Measurements from ENCODE around the gene CCL2. TPM values are rescaled to one million over a fixed set of nuclear protein-coding genes. Genes with fewer than 3 reads are reported as not detected.

Gene CCL2
- total and polyA plus RNA-seq, 2 experiments from 2014 or later: 1.5 to 18.5 TPM

DNA sequence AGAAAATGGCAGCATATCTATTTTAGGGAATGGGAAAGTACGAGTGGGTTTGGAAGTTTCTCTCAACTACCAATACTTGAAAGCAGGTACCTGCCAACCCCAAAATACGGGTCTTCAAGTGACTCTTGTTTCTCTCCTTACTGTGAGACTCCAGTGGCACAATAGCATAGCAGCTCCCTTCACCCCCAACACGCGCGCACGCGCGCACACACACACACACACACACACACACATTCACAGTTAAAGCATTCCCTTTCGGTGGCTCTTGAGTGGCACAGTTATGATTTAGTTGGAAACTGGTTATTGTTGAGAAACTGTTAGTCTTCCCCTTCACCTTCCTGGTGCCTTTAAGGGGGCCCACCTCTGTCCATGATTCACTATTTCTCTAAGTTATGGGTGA is 30.0 kb upstream of the CCL2 start (continued):
- TF ChIP-seq, protein P1, sequence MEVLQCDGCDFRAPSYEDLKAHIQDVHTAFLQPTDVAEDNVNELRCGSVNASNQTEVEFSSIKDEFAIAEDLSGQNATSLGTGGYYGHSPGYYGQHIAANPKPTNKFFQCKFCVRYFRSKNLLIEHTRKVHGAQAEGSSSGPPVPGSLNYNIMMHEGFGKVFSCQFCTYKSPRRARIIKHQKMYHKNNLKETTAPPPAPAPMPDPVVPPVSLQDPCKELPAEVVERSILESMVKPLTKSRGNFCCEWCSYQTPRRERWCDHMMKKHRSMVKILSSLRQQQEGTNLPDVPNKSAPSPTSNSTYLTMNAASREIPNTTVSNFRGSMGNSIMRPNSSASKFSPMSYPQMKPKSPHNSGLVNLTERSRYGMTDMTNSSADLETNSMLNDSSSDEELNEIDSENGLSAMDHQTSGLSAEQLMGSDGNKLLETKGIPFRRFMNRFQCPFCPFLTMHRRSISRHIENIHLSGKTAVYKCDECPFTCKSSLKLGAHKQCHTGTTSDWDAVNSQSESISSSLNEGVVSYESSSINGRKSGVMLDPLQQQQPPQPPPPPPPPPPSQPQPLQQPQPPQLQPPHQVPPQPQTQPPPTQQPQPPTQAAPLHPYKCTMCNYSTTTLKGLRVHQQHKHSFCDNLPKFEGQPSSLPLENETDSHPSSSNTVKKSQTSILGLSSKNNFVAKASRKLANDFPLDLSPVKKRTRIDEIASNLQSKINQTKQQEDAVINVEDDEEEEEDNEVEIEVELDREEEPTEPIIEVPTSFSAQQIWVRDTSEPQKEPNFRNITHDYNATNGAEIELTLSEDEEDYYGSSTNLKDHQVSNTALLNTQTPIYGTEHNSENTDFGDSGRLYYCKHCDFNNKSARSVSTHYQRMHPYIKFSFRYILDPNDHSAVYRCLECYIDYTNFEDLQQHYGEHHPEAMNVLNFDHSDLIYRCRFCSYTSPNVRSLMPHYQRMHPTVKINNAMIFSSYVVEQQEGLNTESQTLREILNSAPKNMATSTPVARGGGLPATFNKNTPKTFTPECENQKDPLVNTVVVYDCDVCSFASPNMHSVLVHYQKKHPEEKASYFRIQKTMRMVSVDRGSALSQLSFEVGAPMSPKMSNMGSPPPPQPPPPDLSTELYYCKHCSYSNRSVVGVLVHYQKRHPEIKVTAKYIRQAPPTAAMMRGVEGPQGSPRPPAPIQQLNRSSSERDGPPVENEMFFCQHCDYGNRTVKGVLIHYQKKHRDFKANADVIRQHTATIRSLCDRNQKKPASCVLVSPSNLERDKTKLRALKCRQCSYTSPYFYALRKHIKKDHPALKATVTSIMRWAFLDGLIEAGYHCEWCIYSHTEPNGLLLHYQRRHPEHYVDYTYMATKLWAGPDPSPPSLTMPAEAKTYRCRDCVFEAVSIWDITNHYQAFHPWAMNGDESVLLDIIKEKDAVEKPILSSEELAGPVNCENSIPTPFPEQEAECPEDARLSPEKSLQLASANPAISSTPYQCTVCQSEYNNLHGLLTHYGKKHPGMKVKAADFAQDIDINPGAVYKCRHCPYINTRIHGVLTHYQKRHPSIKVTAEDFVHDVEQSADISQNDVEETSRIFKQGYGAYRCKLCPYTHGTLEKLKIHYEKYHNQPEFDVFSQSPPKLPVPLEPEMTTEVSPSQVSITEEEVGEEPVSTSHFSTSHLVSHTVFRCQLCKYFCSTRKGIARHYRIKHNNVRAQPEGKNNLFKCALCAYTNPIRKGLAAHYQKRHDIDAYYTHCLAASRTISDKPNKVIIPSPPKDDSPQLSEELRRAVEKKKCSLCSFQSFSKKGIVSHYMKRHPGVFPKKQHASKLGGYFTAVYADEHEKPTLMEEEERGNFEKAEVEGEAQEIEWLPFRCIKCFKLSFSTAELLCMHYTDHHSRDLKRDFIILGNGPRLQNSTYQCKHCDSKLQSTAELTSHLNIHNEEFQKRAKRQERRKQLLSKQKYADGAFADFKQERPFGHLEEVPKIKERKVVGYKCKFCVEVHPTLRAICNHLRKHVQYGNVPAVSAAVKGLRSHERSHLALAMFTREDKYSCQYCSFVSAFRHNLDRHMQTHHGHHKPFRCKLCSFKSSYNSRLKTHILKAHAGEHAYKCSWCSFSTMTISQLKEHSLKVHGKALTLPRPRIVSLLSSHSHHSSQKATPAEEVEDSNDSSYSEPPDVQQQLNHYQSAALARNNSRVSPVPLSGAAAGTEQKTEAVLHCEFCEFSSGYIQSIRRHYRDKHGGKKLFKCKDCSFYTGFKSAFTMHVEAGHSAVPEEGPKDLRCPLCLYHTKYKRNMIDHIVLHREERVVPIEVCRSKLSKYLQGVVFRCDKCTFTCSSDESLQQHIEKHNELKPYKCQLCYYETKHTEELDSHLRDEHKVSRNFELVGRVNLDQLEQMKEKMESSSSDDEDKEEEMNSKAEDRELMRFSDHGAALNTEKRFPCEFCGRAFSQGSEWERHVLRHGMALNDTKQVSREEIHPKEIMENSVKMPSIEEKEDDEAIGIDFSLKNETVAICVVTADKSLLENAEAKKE (CRISPR knock-in tag; IDR thresholded peaks at IDR 0.05): no peak
- TF ChIP-seq ZNF114 (CRISPR knock-in tag; IDR thresholded peaks at IDR 0.05) (no peak), JUNB (IDR thresholded peaks at IDR 0.05; ENCODE audit: unreplicated experiment) (no peak)

DNA sequence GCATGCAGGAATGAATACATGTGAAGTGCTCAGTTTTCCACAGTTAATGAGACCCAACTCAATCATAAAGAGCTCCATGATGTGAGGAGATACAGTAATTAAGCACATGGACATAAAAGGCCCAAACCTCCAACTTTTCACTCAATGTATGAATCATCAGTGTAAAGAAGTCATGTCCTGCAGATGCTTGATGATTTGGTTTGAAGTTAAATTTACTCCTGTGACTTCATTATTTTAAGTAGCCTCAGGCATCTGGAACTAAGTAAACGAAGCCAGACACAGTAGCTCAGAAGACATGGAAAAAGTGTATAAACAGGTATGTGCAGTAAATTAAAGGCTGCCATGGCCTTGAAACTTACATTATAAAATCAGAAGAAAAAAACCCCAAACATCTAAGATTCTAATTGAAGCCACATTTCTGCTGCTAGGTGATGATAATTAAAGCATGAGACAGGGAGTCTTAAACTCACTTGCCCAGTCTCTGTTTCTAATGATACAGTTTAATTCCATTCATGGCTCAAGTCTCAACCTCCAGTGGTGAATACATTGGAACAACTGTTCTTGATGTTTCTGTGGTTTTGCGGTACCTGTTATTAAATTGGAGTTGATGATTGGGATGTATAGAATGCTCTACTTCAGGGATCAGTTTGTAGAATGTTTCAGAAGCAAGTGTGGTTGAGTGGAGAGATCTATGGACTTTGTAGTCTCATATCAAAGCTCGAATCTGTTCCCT is 28.9 kb upstream of the CCL2 start:
- Mint-ChIP-seq H3K27me3 (ENCODE audit: insufficient read depth, low read depth, poor library complexity) (peaks cover 1% of the 10 kb centered on the region), H3K4me1 (peaks cover 8% of the 10 kb centered on the region), H3K4me3 (no peak overlapping the region), H3K9me3 (peaks cover 24% of the 10 kb centered on the region), H3K36me3 (ENCODE audit: low read depth) (peaks cover 9% of the 10 kb centered on the region; the same call in 2 of the 3 replicates), H3K27ac (no peak overlapping the region)
- Histone ChIP-seq H3F3A (replicated peaks; ENCODE audit: low read depth) (no peaks in the 10 kb centered on the region), H2AFZ (no peak overlapping the region), H3K4me1 (ENCODE audit: insufficient read depth) (peaks cover 8% of the 10 kb centered on the region; the same call in 1 of the 2 replicates), H3K4me2 (no peak overlapping the region), H3K79me2 (replicated peaks; ENCODE audit: insufficient read depth) (no peaks in the 10 kb centered on the region), H3K4me3 (no peak overlapping the region), H4K20me1 (replicated peaks; ENCODE audit: insufficient read depth) (no peaks in the 10 kb centered on the region), H3K36me3 (ENCODE audit: insufficient read depth) (peaks cover 4% of the 10 kb centered on the region; the same call in 1 of the 2 replicates), H3K9me2 (ENCODE audit: insufficient read depth) (peaks cover 19% of the 10 kb centered on the region; the same call in 1 of the 2 replicates), H3K27me3 (ENCODE audit: insufficient read depth) (no peaks in the 10 kb centered on the region), H3K27ac (ENCODE audit: low read depth) (no peak overlapping the region)
- ATAC-seq (no peak), DNase-seq (ENCODE audit: low spot score) (no peak)
- TF ChIP-seq EZH2phosphoT487 (IDR thresholded peaks at IDR 0.05; ENCODE audit: unreplicated experiment): no peak
- no peak for TF ChIP-seq STAT1 (IDR thresholded peaks at IDR 0.05; ENCODE audit: unreplicated experiment)
- TF ChIP-seq ZNF331 (CRISPR knock-in tag; IDR thresholded peaks at IDR 0.05; ENCODE audit: low read depth): no peak
- TF ChIP-seq POLR2AphosphoS5 (IDR thresholded peaks at IDR 0.05; ENCODE audit: low read depth): no peak
- TF ChIP-seq, protein P2, sequence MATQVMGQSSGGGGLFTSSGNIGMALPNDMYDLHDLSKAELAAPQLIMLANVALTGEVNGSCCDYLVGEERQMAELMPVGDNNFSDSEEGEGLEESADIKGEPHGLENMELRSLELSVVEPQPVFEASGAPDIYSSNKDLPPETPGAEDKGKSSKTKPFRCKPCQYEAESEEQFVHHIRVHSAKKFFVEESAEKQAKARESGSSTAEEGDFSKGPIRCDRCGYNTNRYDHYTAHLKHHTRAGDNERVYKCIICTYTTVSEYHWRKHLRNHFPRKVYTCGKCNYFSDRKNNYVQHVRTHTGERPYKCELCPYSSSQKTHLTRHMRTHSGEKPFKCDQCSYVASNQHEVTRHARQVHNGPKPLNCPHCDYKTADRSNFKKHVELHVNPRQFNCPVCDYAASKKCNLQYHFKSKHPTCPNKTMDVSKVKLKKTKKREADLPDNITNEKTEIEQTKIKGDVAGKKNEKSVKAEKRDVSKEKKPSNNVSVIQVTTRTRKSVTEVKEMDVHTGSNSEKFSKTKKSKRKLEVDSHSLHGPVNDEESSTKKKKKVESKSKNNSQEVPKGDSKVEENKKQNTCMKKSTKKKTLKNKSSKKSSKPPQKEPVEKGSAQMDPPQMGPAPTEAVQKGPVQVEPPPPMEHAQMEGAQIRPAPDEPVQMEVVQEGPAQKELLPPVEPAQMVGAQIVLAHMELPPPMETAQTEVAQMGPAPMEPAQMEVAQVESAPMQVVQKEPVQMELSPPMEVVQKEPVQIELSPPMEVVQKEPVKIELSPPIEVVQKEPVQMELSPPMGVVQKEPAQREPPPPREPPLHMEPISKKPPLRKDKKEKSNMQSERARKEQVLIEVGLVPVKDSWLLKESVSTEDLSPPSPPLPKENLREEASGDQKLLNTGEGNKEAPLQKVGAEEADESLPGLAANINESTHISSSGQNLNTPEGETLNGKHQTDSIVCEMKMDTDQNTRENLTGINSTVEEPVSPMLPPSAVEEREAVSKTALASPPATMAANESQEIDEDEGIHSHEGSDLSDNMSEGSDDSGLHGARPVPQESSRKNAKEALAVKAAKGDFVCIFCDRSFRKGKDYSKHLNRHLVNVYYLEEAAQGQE (IDR thresholded peaks at IDR 0.05; ENCODE audit: unreplicated experiment): no peak
- TF ChIP-seq JUNB (IDR thresholded peaks at IDR 0.05; ENCODE audit: unreplicated experiment): no peak
- TF ChIP-seq, protein P3, sequence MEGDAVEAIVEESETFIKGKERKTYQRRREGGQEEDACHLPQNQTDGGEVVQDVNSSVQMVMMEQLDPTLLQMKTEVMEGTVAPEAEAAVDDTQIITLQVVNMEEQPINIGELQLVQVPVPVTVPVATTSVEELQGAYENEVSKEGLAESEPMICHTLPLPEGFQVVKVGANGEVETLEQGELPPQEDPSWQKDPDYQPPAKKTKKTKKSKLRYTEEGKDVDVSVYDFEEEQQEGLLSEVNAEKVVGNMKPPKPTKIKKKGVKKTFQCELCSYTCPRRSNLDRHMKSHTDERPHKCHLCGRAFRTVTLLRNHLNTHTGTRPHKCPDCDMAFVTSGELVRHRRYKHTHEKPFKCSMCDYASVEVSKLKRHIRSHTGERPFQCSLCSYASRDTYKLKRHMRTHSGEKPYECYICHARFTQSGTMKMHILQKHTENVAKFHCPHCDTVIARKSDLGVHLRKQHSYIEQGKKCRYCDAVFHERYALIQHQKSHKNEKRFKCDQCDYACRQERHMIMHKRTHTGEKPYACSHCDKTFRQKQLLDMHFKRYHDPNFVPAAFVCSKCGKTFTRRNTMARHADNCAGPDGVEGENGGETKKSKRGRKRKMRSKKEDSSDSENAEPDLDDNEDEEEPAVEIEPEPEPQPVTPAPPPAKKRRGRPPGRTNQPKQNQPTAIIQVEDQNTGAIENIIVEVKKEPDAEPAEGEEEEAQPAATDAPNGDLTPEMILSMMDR (conservative IDR thresholded peaks at IDR 0.05; ENCODE audit: low read depth in 2 of 2): no peak
- TF ChIP-seq EZH2 (IDR thresholded peaks at IDR 0.05; ENCODE audit: low read depth, unreplicated experiment): no peak
- TF ChIP-seq, protein P4, sequence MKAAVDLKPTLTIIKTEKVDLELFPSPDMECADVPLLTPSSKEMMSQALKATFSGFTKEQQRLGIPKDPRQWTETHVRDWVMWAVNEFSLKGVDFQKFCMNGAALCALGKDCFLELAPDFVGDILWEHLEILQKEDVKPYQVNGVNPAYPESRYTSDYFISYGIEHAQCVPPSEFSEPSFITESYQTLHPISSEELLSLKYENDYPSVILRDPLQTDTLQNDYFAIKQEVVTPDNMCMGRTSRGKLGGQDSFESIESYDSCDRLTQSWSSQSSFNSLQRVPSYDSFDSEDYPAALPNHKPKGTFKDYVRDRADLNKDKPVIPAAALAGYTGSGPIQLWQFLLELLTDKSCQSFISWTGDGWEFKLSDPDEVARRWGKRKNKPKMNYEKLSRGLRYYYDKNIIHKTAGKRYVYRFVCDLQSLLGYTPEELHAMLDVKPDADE (IDR thresholded peaks at IDR 0.05): no peak
- no peak for TF ChIP-seq ZNF114 (CRISPR knock-in tag; IDR thresholded peaks at IDR 0.05)
- TF ChIP-seq CREB1 (CRISPR knock-in tag; IDR thresholded peaks at IDR 0.05; ENCODE audit: low read depth): no peak

Data from GM23338 (cell line).